Kidney (tissue), 14 donors: Measurements from ENCODE around the gene FBXL7. TPM values are rescaled to one million over a fixed set of nuclear protein-coding genes. Genes with fewer than 3 reads are reported as not detected.

Experiments
- DNase-seq, 5 donors: peaks; one replicate each; pipeline ENCODE4 v3.0.0-alpha.2; 2013 to 2020
- FAIRE-seq: peaks from 2 replicates; lab custom pipeline; 2012; peaks lifted over from hg19 to GRCh38; lab: Jason Lieb, UNC
- H3K27ac ChIP-seq, 2 donors: one replicate each; pipeline ENCODE4 v1.7.0; 2013; ENCODE audit warnings: low read depth in 2 of 2, low read length in 2 of 2, inconsistent platforms in 1 of 2
- H3K27me3 ChIP-seq: one replicate; pipeline ENCODE4 v1.7.1; 2013; ENCODE audit warnings: low read length, inconsistent platforms; ENCODE audit not compliant: control insufficient read depth, insufficient read depth
- H3K36me3 ChIP-seq, 3 donors: one replicate each; pipeline versions ENCODE4 v1.7.0 to v1.7.1; 2013; ENCODE audit warnings: low read length in 3 of 3, control low read depth in 1 of 3, inconsistent platforms in 1 of 3; ENCODE audit not compliant: insufficient read depth in 3 of 3, control insufficient read depth in 2 of 3
- H3K4me1 ChIP-seq, 3 donors: one replicate each; pipeline versions ENCODE4 v1.7.0 to v1.7.1; 2013; ENCODE audit warnings: low read length in 3 of 3, inconsistent platforms in 1 of 3, low read depth in 1 of 3; ENCODE audit not compliant: control insufficient read depth in 2 of 3, insufficient read depth in 2 of 3
- H3K4me3 ChIP-seq, 3 donors: one replicate each; pipeline versions ENCODE4 v1.7.0 to v1.8.1; 2013; ENCODE audit warnings: low read length in 3 of 3, control low read depth in 1 of 3, inconsistent platforms in 1 of 3
- H3K9ac ChIP-seq, 3 donors: one replicate each; pipeline versions ENCODE4 v1.7.0 to v1.7.1; 2013; ENCODE audit warnings: low read length in 3 of 3, control low read depth in 1 of 3, inconsistent platforms in 1 of 3
- H3K9me3 ChIP-seq, 3 donors: one replicate each; pipeline versions ENCODE4 v1.7.0 to v1.7.1; 2013; ENCODE audit warnings: low read length in 3 of 3, control low read depth in 1 of 3, inconsistent platforms in 1 of 3; ENCODE audit not compliant: control insufficient read depth in 2 of 3, insufficient read depth in 1 of 3
- CTCF ChIP-seq: IDR thresholded peaks from 3 replicates; pipeline ENCODE4 v1.5.1; 2012; ENCODE audit warnings: mild to moderate bottlenecking, moderate library complexity, borderline replicate concordance; ENCODE audit not compliant: insufficient read depth; ENCODE audit errors: extremely low read depth
- intact Hi-C: fragments of 100-400 bp; cut with DNase I; formaldehyde crosslinking; loops from one replicate; pipeline ENCODE4 v1.11.1; 2022
- polyA plus RNA-seq: library from polyadenylated mRNA; stranded (reverse); fragments of 350-450 nt; fragmentation: Illumina TruSeq; extraction: RNeasy Lipid Tissue Mini Kit (QIAGEN cat#74804); gene quantifications from one replicate; pipeline ENCODE4 v1.2.3, GENCODE V29; 2014; ENCODE audit warnings: low read depth, low replicate concordance; ENCODE audit not compliant: insufficient read depth
- total RNA-seq: library from RNA; stranded (reverse); fragmentation: NEBNext Ultra II Directional; extraction: Animal tissue kit (Norgen Biotek cat#: 25700); gene quantifications from one replicate; pipeline ENCODE4 v1.2.1, GENCODE V29; 2021
- donor health status: control.
- donor health status: control.
- donor health status: control.
- donor health status: control.
- donor health status: control.
- donor health status: DM: yes; HTN: yes; CAD: no.
- donor health status: Normal renal cell carcinoma (clear cell type).

Gene FBXL7
- total and polyA plus RNA-seq, 2 donors from 2014 or later: 3.9 to 6.1 TPM

GRCh38 chr5:15630441-15630840, 130.5 kb downstream of the FBXL7 start:
- H3K4me1 ChIP-seq: no peaks in the 10 kb centered on the region
- no peaks in the 10 kb centered on the region for H3K27me3 ChIP-seq
- H3K9ac ChIP-seq: no peak overlapping the region
- no peaks in the 10 kb centered on the region for H3K9me3 ChIP-seq
- no peak for TF ChIP-seq CTCF
- H3K4me3 ChIP-seq: no peak overlapping the region
- FAIRE-seq: no peak
- no peak overlapping the region for H3K27ac ChIP-seq
- H3K36me3 ChIP-seq: no peaks in the 10 kb centered on the region
- DNase-seq: no peak
- intact Hi-C loops: no loop called here

- Histone ChIP-seq H3K4me3 (no peak overlapping the region), H3K9ac (no peak overlapping the region), H3K9me3 (no peaks in the 10 kb centered on the region), H3K27ac (no peak overlapping the region), H3K4me1 (no peaks in the 10 kb centered on the region), H3K27me3 (no peaks in the 10 kb centered on the region), H3K36me3 (no peaks in the 10 kb centered on the region)
- no peak for FAIRE-seq
- intact Hi-C loops: no loop called here
- no peak for TF ChIP-seq CTCF
- DNase-seq: no peak
Measured at GRCh38 chr5:15634591-15635288, 134.8 kb downstream of the FBXL7 start.

GRCh38 chr5:15635289-15635616, 135.3 kb downstream of the FBXL7 start:
- H3K27ac ChIP-seq: no peak overlapping the region
- FAIRE-seq: no peak
- H3K27me3 ChIP-seq: no peaks in the 10 kb centered on the region
- no peaks in the 10 kb centered on the region for H3K36me3 ChIP-seq
- H3K9me3 ChIP-seq: no peaks in the 10 kb centered on the region
- intact Hi-C loops: no loop called here
- H3K9ac ChIP-seq: no peak overlapping the region
- no peak for TF ChIP-seq CTCF
- no peak overlapping the region for H3K4me3 ChIP-seq
- DNase-seq: no peak
- no peaks in the 10 kb centered on the region for H3K4me1 ChIP-seq

- Histone ChIP-seq H3K36me3 (no peaks in the 10 kb centered on the region), H3K27ac (no peak overlapping the region), H3K4me1 (no peaks in the 10 kb centered on the region), H3K4me3 (no peak overlapping the region), H3K9ac (no peak overlapping the region), H3K9me3 (no peaks in the 10 kb centered on the region), H3K27me3 (no peaks in the 10 kb centered on the region)
- FAIRE-seq (no peak), DNase-seq (no peak)
- intact Hi-C loops: no loop called here
- TF ChIP-seq CTCF: no peak
Measured at GRCh38 chr5:15637345-15637744, 137.4 kb downstream of the FBXL7 start.
